ENCODE measurements around the gene HNMT. TPM values are rescaled to one million over a fixed set of nuclear protein-coding genes. Genes with fewer than 3 reads are reported as not detected.
A peak's percentile ranks its signal among the peaks of the same experiment; 100 is the strongest.

The HNMT gene
- total and polyA plus RNA-seq, 2 of the 13 experiments (the other 11 are each of a cell fraction or from before 2014, with no cell fraction given), result 279 to 309 TPM

GRCh38 chr2:137928547-137929518, 35.4 kb upstream of the HNMT start (continued):
- peak; percentile 61; the same call in 1 of the 2 replicates for TF ChIP-seq MEF2D (CRISPR knock-in tag; IDR thresholded peaks at IDR 0.05)
- TF ChIP-seq ZNF629 (CRISPR knock-in tag; conservative IDR thresholded peaks at IDR 0.05), result 0 out of 2 replicates have a peak, but pooled peaks have one; percentile 17
- TF ChIP-seq CCAR2 (optimal IDR thresholded peaks at IDR 0.05; ENCODE audit: low read depth, low read length), result no peak
- TF ChIP-seq ZNF530 (CRISPR knock-in tag; IDR thresholded peaks at IDR 0.05; ENCODE audit: low read depth), result no peak
- TF ChIP-seq ZNF251 (CRISPR knock-in tag; IDR thresholded peaks at IDR 0.05), result no peak
- TF ChIP-seq ZNF451 (CRISPR knock-in tag; IDR thresholded peaks at IDR 0.05), result no peak
- TF ChIP-seq ZNF318 (CRISPR knock-in tag; IDR thresholded peaks at IDR 0.05), result no peak
- peak; percentile 74 for TF ChIP-seq MED13 (CRISPR knock-in tag; IDR thresholded peaks at IDR 0.05)
- peak in 1 of 2 experiments; percentile 62; a peak in 2 of 4 replicates for TF ChIP-seq NR2F1 (CRISPR knock-in tag; IDR thresholded peaks at IDR 0.05)
- TF ChIP-seq SSRP1 (CRISPR knock-in tag; IDR thresholded peaks at IDR 0.05), result peak; percentile 91; the same call in 1 of the 2 replicates
- no peak for TF ChIP-seq ZNF513 (CRISPR knock-in tag; conservative IDR thresholded peaks at IDR 0.05)
- TF ChIP-seq HOXD1 (CRISPR knock-in tag; IDR thresholded peaks at IDR 0.05), result 0 out of 2 replicates have a peak, but pooled peaks have one; percentile 57
- TF ChIP-seq ZNF331 (CRISPR knock-in tag; IDR thresholded peaks at IDR 0.05), result peak; percentile 66; the same call in 1 of the 2 replicates
- no peak for TF ChIP-seq HDAC6 (IDR thresholded peaks at IDR 0.05; ENCODE audit: low read depth, low read length)
- no peak for TF ChIP-seq THYN1 (CRISPR knock-in tag; IDR thresholded peaks at IDR 0.05; ENCODE audit: borderline replicate concordance, low read depth)

All from HepG2 (cell line).